NT2/D1 (cell line): ENCODE results near the gene ADAR.

Experiments
- DNase-seq: peaks from one replicate; pipeline ENCODE4 v3.0.0-alpha.2; 2011; ENCODE audit warnings: low read depth, low spot score
- H3K27me3 ChIP-seq: 2 replicates; pipeline ENCODE4 v1.6.0; 2011; ENCODE audit warnings: mild to moderate bottlenecking; ENCODE audit not compliant: insufficient read length, insufficient read depth
- H3K36me3 ChIP-seq: 2 replicates; pipeline ENCODE4 v1.6.1; 2011; ENCODE audit warnings: mild to moderate bottlenecking, low read length, mixed read lengths; ENCODE audit not compliant: insufficient read depth, insufficient read length
- H3K4me1 ChIP-seq: 2 replicates; pipeline ENCODE4 v1.5.1; 2011; ENCODE audit not compliant: insufficient read depth, insufficient read length
- H3K4me3 ChIP-seq: 2 replicates; pipeline ENCODE4 v1.5.1; 2011; ENCODE audit warnings: low read depth; ENCODE audit not compliant: insufficient read length
- H3K9ac ChIP-seq: 2 replicates; pipeline ENCODE4 v1.6.0; 2011; ENCODE audit warnings: low read depth; ENCODE audit not compliant: insufficient read length
- H3K9me3 ChIP-seq: 2 replicates; pipeline ENCODE4 v1.5.1; 2011; ENCODE audit warnings: mild to moderate bottlenecking, low read length; ENCODE audit not compliant: insufficient read depth
- SUZ12 ChIP-seq: IDR thresholded peaks from 2 replicates; pipeline ENCODE4 v1.6.1; 2011; ENCODE audit not compliant: insufficient read length, insufficient read depth; ENCODE audit errors: extremely low read depth
- YY1 ChIP-seq: IDR thresholded peaks from 2 replicates; pipeline ENCODE4 v1.6.1; 2011; ENCODE audit not compliant: insufficient read length, insufficient read depth
- ZNF274 ChIP-seq: IDR thresholded peaks from 2 replicates; pipeline ENCODE4 v1.6.1; 2011; ENCODE audit warnings: mild to moderate bottlenecking, low read depth, low read length

The ADAR gene

GRCh38 chr1:154624746-154625643 is 17.0 kb upstream of the ADAR start:
- H3K27me3 ChIP-seq, result no peaks in the 10 kb centered on the region
- H3K9ac ChIP-seq, result no peak overlapping the region
- H3K4me3 ChIP-seq, result no peak overlapping the region
- peaks cover 5% of the 10 kb centered on the region for H3K4me1 ChIP-seq
- peaks cover 16% of the 10 kb centered on the region for H3K9me3 ChIP-seq
- H3K36me3 ChIP-seq, result peaks cover 28% of the 10 kb centered on the region
- DNase-seq, result no peak
- TF ChIP-seq ZNF274 (no peak), SUZ12 (no peak), YY1 (no peak)

- no peak for TF ChIP-seq YY1
- no peak for TF ChIP-seq ZNF274
- no peak for TF ChIP-seq SUZ12
- Histone ChIP-seq H3K36me3 (peaks cover 34% of the 10 kb centered on the region), H3K4me3 (no peak overlapping the region), H3K9ac (no peak overlapping the region), H3K27me3 (no peaks in the 10 kb centered on the region), H3K4me1 (peaks cover 5% of the 10 kb centered on the region), H3K9me3 (no peaks in the 10 kb centered on the region)
- DNase-seq, result no peak
These were observed 15.4 kb upstream of the ADAR start for GRCh38 chr1:154623358-154623757.

DNA sequence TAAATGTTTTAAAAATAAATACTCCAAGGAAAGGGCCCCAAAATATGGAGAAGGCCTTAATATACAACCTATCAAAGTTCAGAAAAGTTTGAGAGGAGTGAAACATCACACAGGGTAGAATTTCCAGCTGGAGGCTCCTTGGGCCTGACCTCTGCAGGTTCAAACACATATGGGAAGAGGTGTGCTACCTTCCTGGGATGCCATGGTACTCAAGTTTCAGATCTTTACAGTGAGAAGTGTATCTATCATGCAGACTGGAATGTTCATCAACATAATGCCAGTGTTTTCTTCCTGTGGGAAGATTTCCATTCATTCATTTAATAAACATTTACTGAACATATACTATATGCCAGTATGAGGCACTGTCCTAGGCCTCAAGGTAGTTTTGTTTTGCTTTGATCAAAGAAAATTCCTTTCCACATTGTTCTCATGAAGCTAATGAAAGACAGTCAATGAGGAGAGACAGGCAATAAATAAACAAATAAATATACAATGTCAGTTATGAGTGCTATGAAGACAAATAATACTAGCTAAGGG is 14.6 kb upstream of the ADAR start:
- Histone ChIP-seq H3K9me3 (no peaks in the 10 kb centered on the region), H3K27me3 (no peaks in the 10 kb centered on the region), H3K9ac (no peak overlapping the region), H3K4me1 (peaks cover 5% of the 10 kb centered on the region), H3K4me3 (no peak overlapping the region), H3K36me3 (peaks cover 34% of the 10 kb centered on the region)
- TF ChIP-seq YY1 (no peak), SUZ12 (no peak), ZNF274 (no peak)
- DNase-seq, result no peak

DNA sequence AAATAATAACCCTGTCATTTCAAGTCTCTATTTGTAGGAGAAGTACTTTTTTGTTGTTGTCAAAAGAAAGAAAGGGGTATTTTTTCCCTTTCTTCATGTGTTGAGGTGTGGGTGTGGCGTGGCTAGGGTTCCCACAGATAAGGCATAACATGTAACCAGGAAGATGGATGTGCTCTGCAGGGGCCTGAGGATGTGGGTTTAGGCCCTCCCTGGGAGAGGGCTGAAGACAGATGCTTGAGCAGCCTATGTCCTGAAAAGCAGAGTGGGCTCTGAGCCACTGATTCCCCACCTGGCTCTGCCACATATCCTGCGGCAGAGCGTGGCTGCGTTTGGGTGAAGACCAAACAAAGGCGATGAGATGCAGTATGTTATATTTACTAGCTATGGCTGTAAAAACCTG is 13.9 kb upstream of the ADAR start:
- TF ChIP-seq YY1 (no peak), SUZ12 (no peak), ZNF274 (no peak)
- no peak for DNase-seq
- H3K4me1 ChIP-seq, result peaks cover 5% of the 10 kb centered on the region
- H3K9ac ChIP-seq, result no peak overlapping the region
- no peak overlapping the region for H3K4me3 ChIP-seq
- peaks cover 34% of the 10 kb centered on the region for H3K36me3 ChIP-seq
- H3K9me3 ChIP-seq, result no peaks in the 10 kb centered on the region
- H3K27me3 ChIP-seq, result no peaks in the 10 kb centered on the region

DNA sequence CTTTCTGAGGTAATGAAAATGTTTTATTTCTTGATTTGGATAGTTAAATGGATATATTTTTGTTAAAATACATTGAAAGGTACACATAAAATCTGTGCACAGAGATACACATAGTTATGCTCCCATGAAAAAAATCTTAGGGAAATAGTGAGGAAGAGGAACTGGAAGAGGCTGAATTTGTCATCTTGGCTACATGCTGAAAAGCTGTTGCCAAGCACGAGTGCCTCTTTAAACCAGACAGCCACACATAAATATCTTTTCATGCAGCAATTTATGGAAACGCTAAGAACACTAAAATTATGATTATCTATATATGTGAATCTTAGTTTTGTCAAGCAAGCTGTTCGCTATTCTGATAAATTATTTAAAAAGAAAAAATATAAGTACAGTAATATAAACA is 12.8 kb upstream of the ADAR start:
- no peak overlapping the region for H3K4me3 ChIP-seq
- TF ChIP-seq ZNF274 (no peak), SUZ12 (no peak), YY1 (no peak)
- H3K4me1 ChIP-seq, result no peaks in the 10 kb centered on the region
- DNase-seq, result no peak
- H3K36me3 ChIP-seq, result peaks cover 34% of the 10 kb centered on the region
- H3K27me3 ChIP-seq, result no peaks in the 10 kb centered on the region
- no peaks in the 10 kb centered on the region for H3K9me3 ChIP-seq
- H3K9ac ChIP-seq, result no peak overlapping the region

DNA sequence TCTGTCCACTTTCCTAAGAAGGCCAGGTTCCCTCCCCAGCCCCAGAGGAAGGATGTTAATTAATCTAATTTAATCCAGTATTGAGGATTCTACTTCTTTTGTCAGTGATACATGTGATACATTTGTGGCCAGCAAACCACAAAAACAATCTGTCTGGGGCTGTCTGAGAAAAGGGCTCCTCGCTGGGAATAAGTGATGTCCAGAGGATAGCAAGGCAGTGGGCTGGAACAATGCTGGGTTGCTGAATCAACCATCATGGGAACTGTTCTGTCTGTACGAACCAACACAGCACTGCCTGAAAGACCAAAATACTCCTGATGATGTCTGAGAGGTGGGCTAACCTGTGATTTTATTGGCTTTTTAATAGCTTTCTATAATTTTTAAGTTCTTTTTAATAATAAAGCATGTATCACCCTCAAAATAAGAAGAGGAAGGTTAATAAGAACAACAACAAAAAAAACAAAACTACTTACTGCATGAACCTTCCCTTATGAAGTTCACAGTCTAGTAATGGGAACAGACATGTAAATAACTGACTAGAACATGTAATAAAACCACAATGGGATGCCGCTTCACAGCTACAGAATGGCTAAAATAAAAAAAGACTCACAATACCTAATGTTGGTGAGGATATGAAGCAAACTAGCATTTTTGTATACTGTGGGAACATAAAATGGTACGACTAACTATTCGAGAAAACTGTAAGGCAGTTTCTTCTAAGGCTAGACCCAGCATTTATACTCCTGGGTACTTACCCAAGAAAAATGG is 11.4 kb upstream of the ADAR start:
- TF ChIP-seq YY1 (no peak), ZNF274 (no peak), SUZ12 (no peak)

More for the DNA sequence above, 11.4 kb upstream of the ADAR start:
- DNase-seq, result no peak
- H3K4me1 ChIP-seq, result no peaks in the 10 kb centered on the region
- H3K4me3 ChIP-seq, result no peak overlapping the region
- no peaks in the 10 kb centered on the region for H3K27me3 ChIP-seq
- peaks cover 26% of the 10 kb centered on the region for H3K36me3 ChIP-seq
- H3K9ac ChIP-seq, result no peak overlapping the region
- H3K9me3 ChIP-seq, result no peaks in the 10 kb centered on the region
